Stimulated activated CD8-positive, alpha-beta memory T cell treated with anti-CD3 and anti-CD28 coated beads, Interleukin-15, amount 100 ng/mL, for 4 hours (primary cell): ENCODE measurements around the gene NINL.

Source experiments
- DNase-seq, 2 donors: peaks; one replicate each; pipeline ENCODE4 v3.0.0-alpha.2; 2020; ENCODE audit warnings: low read depth in 2 of 2

Gene NINL

GRCh38 chr20:25418776-25419175 is 166.6 kb downstream of the NINL start:
- DNase-seq, result no peak

DNA sequence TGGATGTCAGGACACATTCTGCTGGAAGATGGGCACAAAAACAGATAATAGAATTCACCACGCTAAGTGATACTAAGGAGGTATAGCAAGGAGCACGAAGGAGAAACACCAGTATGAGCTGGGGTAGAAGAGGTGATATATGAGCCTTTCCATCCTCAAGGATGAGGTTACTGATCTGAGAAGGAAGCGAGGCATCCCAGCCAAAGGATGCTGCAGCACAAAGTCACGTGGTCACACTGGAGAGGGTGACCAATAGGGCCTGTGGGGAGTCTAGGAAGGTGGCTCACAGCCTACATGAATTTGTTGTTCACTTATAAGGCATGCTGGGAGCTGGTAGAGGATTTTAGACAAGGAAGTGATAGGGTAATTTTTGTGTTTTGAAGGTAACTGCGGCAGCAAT is 176.4 kb downstream of the NINL start:
- no peak for DNase-seq

GRCh38 chr20:25408170-25408547 is 177.2 kb downstream of the NINL start:
- DNase-seq, result no peak

- peak; percentile 45 to 56 for DNase-seq
Observed at GRCh38 chr20:25407311-25408169, 177.8 kb downstream of the NINL start, which contains the start of gene GINS1. Gene GINS1, plus strand, starts transcription at chr20:25407673. Its CDS starts 148 bp downstream, at chr20:25407821.
